Sciatic nerve (tissue), 2 donors: ENCODE measurements around the gene SORCS2. TPM values are rescaled to one million over a fixed set of nuclear protein-coding genes. Genes with fewer than 3 reads are reported as not detected.

Source experiments
- ATAC-seq: fragments of 200-7000 bp; cut with Tn5 transposase; one replicate; pipeline ENCODE4 v1.9.1; 2020; ENCODE audit warnings: mild to moderate bottlenecking, moderate library complexity
- DNase-seq: peaks from one replicate; pipeline ENCODE4 v3.0.0-alpha.2; 2020; ENCODE audit warnings: low spot score
- intact Hi-C: fragments of 100-400 bp; cut with DNase I; formaldehyde crosslinking; loops from one replicate; pipeline ENCODE4 v1.14.2; 2022
- total RNA-seq: library from RNA; stranded (reverse); fragmentation: NEBNext Ultra II Directional; extraction: Animal tissue kit (Norgen Biotek cat#: 25700); gene quantifications from one replicate; pipeline ENCODE4 v1.2.1, GENCODE V29; 2021
- donor health status: DM: no; HTN: no; CAD: no.
- donor health status: DM: no; HTN: no; CAD: no.

Gene SORCS2
- total RNA-seq, 1 donor from 2014 or later: 52.5 TPM

DNA sequence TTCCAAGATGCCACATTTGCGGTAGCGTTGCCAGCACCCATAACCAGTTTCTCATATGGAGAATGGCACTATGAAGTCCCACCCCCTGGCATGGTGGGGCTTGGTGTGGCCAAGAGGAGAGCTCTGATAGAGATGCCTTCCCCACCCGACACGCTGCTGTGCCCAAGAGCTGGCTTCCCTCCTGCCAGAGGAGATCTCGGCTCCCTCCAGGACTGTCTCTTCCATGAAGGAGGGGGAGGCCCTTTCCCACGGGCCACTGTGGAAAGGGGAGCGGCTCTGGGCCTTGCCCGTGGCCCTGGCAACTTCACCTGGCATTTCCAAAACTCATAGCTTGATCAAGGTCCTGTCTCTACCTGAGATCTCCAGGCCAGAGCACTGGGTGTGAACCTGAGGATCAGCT, 459.7 kb downstream of the SORCS2 start:
- ATAC-seq (peak; percentile 5), DNase-seq (no peak)
- intact Hi-C loops: no loop called here

DNA sequence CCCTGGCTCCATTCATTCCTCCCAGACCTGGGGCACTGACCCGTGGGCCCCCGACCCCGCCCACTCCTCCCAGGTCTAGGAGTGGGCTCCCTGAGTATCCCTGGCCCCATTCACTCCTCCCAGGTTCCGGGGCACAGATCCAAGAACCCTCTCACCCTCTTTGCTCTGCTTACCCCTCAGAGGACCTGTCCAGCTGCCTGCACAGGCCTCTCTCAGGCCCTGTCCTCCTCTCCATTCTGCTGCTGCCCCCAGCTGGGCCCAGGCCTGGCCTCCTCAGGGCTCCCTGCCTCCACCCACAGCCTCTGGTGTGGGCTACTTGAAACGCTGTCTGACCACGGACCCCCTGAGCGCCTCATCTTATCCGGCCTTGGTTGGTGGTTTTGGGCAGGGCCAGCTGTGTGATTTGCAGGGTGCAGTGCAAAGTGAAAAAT, 460.1 kb downstream of the SORCS2 start:
- ATAC-seq (peak; percentile 2), DNase-seq (no peak)
- intact Hi-C loops: no loop called here

DNA sequence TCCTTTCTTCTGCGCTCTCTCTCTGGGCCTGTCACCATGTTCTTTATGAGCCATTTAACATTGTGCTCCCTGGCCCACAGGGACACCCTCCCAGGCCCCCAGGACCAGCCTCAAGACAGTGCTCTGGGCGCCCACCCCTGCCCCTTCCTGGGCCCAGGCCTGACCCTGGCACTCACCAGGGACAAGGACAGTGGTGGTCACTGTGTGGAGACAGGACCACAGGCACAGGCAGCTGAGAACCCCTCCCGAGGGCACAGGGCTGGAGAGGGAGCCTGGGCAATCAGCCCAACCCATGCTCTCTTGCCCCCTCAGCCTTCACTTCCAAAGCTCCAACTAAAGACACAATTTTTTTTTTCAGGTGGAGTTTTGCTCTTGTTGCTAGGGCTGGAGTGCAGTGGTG, 460.6 kb downstream of the SORCS2 start:
- intact Hi-C loops: no loop called here
- no peak for DNase-seq
- no peak for ATAC-seq

GRCh38 chr4:7653510-7654369, 461.4 kb downstream of the SORCS2 start:
- intact Hi-C loops: no loop called here
- peak; percentile 23 for ATAC-seq
- DNase-seq: no peak

DNA sequence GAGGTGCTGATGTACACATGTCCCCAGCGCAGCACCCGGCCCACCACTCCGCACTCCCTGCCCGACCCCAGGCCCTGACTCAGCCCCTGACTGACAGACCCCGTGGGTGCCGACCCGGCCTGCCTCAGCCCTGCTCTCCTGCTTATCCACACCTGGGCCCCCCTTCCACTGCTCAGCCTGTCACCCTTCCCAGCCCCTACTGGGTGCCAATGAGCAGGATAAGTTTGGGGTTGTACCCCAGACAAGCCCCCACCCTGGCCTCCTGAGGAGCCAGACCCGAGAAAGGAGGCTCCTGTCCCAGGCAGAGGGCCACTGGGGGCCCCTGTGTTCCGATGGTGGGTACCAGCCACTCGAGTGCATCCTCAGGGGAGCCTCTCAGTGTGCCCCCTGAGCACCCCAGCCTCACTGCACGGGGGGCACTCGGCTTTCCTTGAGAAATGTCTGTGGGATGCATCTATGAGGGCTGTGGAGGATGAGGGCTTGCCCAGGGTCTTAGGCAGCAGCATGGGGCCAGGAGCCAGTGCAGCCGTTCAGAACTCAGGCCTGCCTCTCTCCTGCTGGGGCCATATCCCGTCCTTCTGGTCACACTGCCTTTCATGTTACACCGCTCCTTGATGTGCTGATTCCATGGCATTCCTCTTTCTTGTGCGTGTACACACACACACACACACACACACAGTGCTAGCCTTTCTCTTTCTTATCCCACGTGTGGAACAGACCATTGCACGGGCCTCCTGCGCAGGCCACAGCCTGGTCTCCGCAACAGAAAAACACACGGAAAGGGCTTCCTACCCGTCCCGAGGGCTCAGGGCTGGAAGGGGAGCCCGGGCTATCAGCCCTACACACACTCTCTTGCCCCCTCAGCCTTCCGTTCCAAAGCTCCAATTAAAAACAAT, 462.5 kb downstream of the SORCS2 start:
- intact Hi-C loops: no loop called here
- DNase-seq: no peak
- no peak for ATAC-seq

GRCh38 chr4:7655511-7656243, 463.3 kb downstream of the SORCS2 start:
- intact Hi-C loops: no loop called here
- no peak for DNase-seq
- no peak for ATAC-seq

DNA sequence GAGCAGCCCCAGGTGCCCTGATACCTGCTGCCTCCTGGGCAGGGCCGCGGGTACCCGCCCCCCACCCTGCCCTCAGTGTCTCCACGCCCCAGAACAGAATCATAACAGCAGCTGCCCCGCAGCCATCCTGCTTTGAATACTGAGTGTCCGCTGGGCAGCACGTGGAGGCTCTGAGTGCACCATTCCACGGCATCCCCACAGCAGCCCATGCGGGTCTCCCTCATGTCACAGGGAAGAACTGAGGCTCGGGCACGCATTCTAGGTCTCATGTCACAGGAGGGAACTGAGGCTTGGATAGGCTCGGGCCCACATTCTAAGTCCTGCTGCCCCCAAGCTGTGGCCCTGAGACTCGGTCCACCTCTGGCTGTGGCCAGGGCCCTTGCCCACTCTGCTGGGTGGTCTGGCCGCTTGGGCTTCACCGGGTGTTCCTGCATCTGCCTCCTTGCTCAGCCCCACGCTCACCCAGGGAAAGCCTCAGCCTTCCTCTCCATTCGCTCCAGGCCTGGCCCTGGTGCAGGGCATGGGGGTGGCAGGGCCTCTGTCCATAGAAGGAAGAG, 464.0 kb downstream of the SORCS2 start:
- intact Hi-C loops: no loop called here
- DNase-seq (no peak), ATAC-seq (no peak)

- intact Hi-C loops: no loop called here
- ATAC-seq (no peak), DNase-seq (no peak)
Observed at GRCh38 chr4:7657545-7658297, 465.4 kb downstream of the SORCS2 start.

GRCh38 chr4:7658341-7659204, 466.2 kb downstream of the SORCS2 start:
- ATAC-seq (no peak), DNase-seq (no peak)
- intact Hi-C loops: no loop called here

GRCh38 chr4:7659429-7660175, 467.3 kb downstream of the SORCS2 start:
- intact Hi-C loops: no loop called here
- no peak for ATAC-seq
- DNase-seq: no peak

GRCh38 chr4:7660176-7661039, 468.1 kb downstream of the SORCS2 start:
- intact Hi-C loops: no loop called here
- ATAC-seq: no peak
- no peak for DNase-seq

DNA sequence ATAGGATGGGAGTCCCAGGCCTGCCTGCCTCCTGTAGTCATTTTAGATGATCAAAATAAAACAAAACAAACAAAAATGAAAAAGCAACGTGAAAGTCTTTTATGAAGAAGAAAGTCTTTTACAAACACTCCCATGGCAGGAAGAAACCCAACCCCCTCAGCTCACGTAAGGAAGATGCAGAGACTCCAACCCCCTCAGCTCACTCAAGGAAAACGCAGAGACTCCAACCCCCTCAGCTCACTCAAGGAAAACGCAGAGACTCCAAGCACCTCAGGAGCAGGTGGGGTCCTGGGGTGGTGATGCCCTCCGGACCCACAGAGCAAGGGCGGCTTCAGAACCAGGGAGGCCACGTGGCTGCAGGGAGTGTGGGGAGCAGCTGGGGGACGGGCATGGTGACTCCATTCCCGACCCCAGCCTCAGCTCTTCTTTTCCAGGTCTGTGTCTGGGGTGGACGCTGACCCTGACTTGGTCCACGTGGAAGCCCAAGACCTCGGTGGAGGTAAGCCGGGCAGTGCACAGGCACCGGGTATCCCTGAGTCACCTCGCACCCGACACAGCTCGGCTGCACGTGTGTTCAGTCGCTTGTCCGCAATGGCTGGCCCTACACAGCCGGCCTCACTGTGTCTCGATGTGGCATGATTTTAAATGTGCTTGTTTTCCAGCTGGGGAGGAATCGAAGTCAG, 468.9 kb downstream of the SORCS2 start:
- ATAC-seq (no peak), DNase-seq (no peak)
- intact Hi-C loops: no loop called here

- DNase-seq (no peak), ATAC-seq (peak; percentile 28)
- intact Hi-C loops: no loop called here
Observed at GRCh38 chr4:7661846-7662506, 469.6 kb downstream of the SORCS2 start.

DNA sequence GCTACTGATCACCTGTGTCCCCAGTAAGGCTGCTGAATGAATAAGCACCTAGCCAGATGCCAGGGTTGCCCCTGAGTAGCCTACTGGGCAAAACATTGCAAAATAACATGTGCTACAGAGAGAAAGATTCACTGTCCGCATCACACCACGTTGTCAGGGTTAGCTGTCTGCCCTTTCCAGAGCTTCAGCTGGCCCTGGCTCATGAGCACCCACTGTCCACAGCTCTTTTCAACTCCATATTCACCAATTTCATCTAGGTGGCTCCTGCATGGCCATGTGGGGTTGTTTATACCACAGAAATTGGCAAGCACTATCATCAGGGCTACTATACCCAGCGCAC, 470.1 kb downstream of the SORCS2 start:
- DNase-seq: no peak
- no peak for ATAC-seq
- intact Hi-C loops: no loop called here

- no peak for DNase-seq
- intact Hi-C loops: no loop called here
- ATAC-seq: no peak
Observed at GRCh38 chr4:7663075-7663541, 470.8 kb downstream of the SORCS2 start.
